Melanocyte of skin (primary cell): ENCODE data around the gene HLA-DMB. TPM values are rescaled to one million over a fixed set of nuclear protein-coding genes. Genes with fewer than 3 reads are reported as not detected.

Experiments
- small RNA-seq, 2 donors: library from RNA; depleted of rRNA; stranded (forward); fragments of <200 nt; gene quantifications; one replicate each; pipeline ENCODE3, GENCODE V24; 2012
- total RNA-seq, 2 donors: library from RNA; depleted of rRNA; stranded (reverse); fragments of >200 nt; gene quantifications; 2 replicates each; pipeline ENCODE4 v1.2.3, GENCODE V29; 2012

HLA-DMB gene
- 1 to 10 TPM; 4.5 to 9.7 TPM for total RNA-seq

GRCh38 chr6:32940656-32941213 lies at the start of gene HLA-DMB:
HLA-DMB (minus strand) TSS chr6:32941028; CDS start chr6:32940807, 221 bp downstream.

GRCh38 chr6:32968093-32968866 lies 27.5 kb upstream of the HLA-DMB start, which contains the start of gene BRD2:
BRD2 (plus strand) TSS chr6:32968594; CDS start chr6:32972899, 4,305 bp downstream.

GRCh38 chr6:32952817-32953739 lies 12.2 kb upstream of the HLA-DMB start, which contains the start of gene HLA-DMA:
HLA-DMA (minus strand) TSS chr6:32953097; CDS start chr6:32953036, 61 bp downstream.

Small RNA genes lying within 50 kb of the gene (small RNA-seq; reads per million reads assigned to genes)
- gene HLA-Z, result 0 reads per million in 2 donors

Other genes starting within 250 kb of the HLA-DMB start
- gene HLA-DQA2, start 199.6 kb downstream of the HLA-DMB start, total RNA-seq, result not detected
- not detected for gene HLA-DQB2, start 177.5 kb downstream of the HLA-DMB start, total RNA-seq
- gene HLA-DOB, start 124.0 kb downstream of the HLA-DMB start, total RNA-seq, result under 1 TPM; 0.34 to 1.00 TPM
- 100 to 1,000 TPM; 109 to 420 TPM for gene TAP2, start 102.3 kb downstream of the HLA-DMB start, total RNA-seq
- gene PSMB8, start 97.0 kb downstream of the HLA-DMB start, total RNA-seq, result 100 to 1,000 TPM; 172 to 207 TPM
- 100 to 1,000 TPM; 391 to 542 TPM for gene TAP1, start 87.3 kb downstream of the HLA-DMB start, total RNA-seq
- 100 to 1,000 TPM; 114 to 151 TPM for gene PSMB9, start 86.8 kb downstream of the HLA-DMB start, total RNA-seq
- 10 to 100 TPM in 1 of 2 donors, 1 to 10 TPM in 1; 7.2 to 30.6 TPM for gene HLA-DMA, start 12.1 kb upstream of the HLA-DMB start, total RNA-seq
- gene BRD2, start 27.6 kb upstream of the HLA-DMB start, total RNA-seq, result 100 to 1,000 TPM; 101 to 120 TPM
- 1 to 10 TPM in 1 of 2 donors, under 1 TPM in 1; under 0.01 to 1.7 TPM for gene HLA-DOA, start 68.6 kb upstream of the HLA-DMB start, total RNA-seq
- 10 to 100 TPM; 39.2 to 42.0 TPM for gene HLA-DPA1, start 132.6 kb upstream of the HLA-DMB start, total RNA-seq
- gene HLA-DPB1, start 135.0 kb upstream of the HLA-DMB start, total RNA-seq, result 1 to 10 TPM; 7.2 to 9.7 TPM